GM10266 (cell line): ENCODE data around the gene TRAPPC3.

Source experiments
- DNase-seq: peaks from one replicate; pipeline ENCODE4 v3.0.0; 2012; ENCODE audit errors: extremely low spot score
- TF ChIP-seq, protein P1 (sequence below): IDR thresholded peaks from 2 replicates; pipeline ENCODE4 v1.5.1; 2012; ENCODE audit warnings: mild to moderate bottlenecking, low read depth; ENCODE audit not compliant: control insufficient read depth, insufficient read depth; ENCODE audit errors: missing control alignments

The TRAPPC3 gene

DNA sequence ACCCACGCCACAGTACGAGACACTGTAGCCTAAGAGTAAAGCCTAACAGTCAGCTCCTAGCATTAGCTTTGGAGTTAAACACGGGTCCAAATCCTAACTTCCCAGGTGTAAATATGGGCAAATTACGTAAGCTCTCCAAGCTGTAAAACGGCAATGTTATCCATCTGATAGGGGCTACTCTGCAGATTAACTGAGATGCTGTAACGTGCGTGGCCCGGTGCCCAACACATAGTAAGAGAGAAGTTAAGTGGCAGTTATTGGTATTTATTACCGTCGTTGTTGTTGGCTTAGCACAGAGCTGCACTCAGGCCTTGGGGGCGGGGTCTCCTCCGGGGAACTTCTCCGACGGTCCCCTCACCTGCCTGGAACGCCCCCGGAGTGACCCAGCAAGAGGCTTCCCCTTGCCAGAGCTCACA is 457 bp downstream of the TRAPPC3 start:
- no peak for DNase-seq
- TF ChIP-seq, protein P1, sequence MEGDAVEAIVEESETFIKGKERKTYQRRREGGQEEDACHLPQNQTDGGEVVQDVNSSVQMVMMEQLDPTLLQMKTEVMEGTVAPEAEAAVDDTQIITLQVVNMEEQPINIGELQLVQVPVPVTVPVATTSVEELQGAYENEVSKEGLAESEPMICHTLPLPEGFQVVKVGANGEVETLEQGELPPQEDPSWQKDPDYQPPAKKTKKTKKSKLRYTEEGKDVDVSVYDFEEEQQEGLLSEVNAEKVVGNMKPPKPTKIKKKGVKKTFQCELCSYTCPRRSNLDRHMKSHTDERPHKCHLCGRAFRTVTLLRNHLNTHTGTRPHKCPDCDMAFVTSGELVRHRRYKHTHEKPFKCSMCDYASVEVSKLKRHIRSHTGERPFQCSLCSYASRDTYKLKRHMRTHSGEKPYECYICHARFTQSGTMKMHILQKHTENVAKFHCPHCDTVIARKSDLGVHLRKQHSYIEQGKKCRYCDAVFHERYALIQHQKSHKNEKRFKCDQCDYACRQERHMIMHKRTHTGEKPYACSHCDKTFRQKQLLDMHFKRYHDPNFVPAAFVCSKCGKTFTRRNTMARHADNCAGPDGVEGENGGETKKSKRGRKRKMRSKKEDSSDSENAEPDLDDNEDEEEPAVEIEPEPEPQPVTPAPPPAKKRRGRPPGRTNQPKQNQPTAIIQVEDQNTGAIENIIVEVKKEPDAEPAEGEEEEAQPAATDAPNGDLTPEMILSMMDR = no peak

DNA sequence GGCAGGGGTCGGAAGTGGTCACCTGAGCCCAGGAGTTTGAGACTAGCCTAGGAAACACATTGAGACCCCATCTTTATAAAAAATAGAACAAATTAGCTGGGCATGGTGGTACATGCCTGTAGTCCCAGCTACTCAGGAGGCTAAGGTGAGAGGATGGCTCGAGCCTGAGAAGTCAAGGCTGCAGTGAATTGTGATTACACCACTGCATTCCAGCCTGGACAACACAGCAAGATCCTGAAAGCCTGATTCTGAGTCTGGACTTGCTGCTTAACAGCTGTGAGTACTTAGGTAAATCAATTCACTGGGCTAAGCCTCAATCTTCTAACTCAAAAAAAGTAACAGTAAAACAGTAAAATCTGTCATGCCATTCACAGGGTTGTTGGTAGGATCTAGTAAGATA is 4.9 kb downstream of the TRAPPC3 start:
- no peak for DNase-seq
- TF ChIP-seq, protein P1 = no peak

- no peak for DNase-seq
- TF ChIP-seq, protein P1 = no peak
Measured at GRCh38 chr1:36143424-36143823, 5.9 kb downstream of the TRAPPC3 start.

DNA sequence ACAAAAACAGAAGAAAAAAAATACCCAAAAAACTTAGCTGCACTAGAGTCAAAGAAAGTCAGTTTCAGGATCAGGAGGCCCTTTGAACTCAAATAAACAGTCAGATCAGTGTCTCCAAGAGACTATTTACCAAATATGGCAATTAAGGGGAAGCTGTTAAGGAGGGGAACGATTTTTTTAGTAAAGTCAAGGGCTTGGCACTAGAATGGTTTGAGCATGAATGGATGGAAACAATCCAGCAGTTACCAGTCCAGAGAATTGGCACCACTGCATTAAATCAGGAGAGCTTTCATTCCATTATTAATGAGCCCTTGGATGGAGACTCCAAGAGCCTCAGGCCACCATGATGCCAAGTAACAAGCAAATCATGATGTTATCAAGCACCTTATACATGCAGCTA is 7.2 kb downstream of the TRAPPC3 start:
- TF ChIP-seq, protein P1 = no peak
- DNase-seq = no peak

- DNase-seq = no peak
- TF ChIP-seq, protein P1 = no peak
Measured at GRCh38 chr1:36139521-36139920, 9.8 kb downstream of the TRAPPC3 start.

- DNase-seq = no peak
- TF ChIP-seq, protein P1 = no peak
Measured at GRCh38 chr1:36137776-36138175, 11.5 kb downstream of the TRAPPC3 start.

GRCh38 chr1:36137226-36137625 is 12.1 kb downstream of the TRAPPC3 start:
- TF ChIP-seq, protein P1 = no peak
- no peak for DNase-seq
